ENCODE measurements around the gene LGALS9.

The LGALS9 gene

GRCh38 chr17:27603421-27603770, 27.6 kb upstream of the LGALS9 start:
- no peak for DNase-seq (ENCODE audit: low read depth in 2 of 2)

DNA sequence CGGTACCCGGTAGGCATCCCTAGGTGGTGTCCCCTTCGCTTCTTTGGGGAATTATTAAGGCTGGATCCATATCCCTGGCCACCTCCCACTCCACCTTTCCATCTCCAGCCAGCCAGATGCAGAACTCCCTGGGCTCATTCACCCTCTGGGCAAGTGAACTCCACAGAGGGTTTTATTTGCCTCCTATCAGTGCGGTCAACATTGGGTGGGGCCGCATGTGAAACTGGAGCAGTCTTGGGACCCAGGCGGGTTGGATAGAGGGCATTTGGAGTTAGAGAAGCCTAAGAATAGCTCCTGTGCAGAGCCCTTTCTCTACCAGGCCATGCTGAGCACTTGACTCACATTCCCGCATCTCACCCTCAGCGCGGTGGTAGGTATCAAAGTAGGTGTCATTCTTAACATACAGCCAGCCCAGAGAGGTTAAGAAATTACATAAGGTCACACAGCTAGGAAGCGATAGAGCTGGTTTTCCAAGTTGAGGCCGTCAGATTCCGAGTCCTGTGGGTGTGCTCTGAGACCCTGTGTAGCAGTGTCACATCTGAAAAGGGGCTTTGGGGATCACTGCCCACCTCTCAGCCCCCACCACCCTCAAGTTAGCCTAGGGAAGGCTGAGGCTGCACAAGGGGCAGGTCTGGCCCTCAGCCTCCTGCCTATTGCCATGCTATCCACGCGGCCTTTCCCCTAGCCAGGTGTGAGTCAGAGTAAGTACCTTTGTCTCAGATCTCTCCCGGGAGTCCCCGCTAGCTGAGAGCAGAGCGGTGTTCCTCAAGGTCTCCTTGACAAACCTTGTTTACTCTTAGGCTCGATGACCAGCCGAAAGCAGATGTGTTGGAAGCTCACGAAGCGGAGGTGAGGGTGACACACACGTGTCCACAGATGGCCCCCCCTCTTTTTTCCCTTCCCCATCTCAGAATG, 26.9 kb upstream of the LGALS9 start:
- no peak for DNase-seq (ENCODE audit: low read depth in 2 of 2)

GRCh38 chr17:27605409-27605808, 25.6 kb upstream of the LGALS9 start:
- no peak for DNase-seq (ENCODE audit: low read depth in 2 of 2)

GRCh38 chr17:27607521-27608091, 23.4 kb upstream of the LGALS9 start:
- DNase-seq (ENCODE audit: low read depth in 2 of 2): no peak

DNA sequence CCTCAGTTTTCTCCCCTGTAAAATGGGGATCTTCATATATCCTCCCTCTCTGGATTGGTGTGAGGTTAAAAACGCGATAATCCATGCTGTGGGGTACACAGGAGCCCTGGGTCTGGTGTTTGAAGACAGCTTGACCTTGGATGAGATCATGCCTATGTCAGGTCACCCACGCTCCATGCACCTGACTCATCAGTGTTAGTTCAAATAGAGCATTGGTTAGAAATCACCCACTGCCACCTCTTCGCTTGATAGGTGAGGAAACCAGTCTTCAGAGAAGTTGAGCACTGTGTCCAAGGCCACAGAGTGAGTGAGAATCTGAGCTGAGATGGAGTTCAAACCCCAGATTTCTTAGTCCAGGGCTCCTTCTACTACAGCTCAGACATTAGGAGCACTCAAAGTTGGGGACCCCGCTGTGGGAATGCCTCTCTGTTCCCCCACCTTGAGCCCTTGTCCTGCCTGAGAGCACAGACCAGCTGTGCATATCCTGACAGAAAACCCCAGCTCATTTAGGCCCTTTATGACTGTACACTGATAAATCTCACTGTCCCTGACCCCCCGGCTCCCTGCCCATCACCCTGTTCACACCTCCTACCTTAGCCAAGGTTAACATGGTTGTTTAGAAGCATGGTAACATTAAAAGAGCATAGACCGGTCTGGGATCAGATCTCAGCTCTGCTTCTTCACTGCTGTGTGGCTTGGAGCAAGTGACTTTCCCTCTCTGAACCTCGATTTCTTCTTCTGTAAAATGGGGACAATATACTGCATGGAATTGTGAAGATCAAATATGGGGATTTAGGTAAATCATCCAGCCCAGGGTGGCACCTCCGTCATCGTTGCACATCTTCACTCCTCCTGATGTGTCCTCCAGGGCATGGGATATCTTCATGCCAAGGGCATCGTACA, 22.4 kb upstream of the LGALS9 start:
- DNase-seq (ENCODE audit: low read depth in 2 of 2): no peak

DNA sequence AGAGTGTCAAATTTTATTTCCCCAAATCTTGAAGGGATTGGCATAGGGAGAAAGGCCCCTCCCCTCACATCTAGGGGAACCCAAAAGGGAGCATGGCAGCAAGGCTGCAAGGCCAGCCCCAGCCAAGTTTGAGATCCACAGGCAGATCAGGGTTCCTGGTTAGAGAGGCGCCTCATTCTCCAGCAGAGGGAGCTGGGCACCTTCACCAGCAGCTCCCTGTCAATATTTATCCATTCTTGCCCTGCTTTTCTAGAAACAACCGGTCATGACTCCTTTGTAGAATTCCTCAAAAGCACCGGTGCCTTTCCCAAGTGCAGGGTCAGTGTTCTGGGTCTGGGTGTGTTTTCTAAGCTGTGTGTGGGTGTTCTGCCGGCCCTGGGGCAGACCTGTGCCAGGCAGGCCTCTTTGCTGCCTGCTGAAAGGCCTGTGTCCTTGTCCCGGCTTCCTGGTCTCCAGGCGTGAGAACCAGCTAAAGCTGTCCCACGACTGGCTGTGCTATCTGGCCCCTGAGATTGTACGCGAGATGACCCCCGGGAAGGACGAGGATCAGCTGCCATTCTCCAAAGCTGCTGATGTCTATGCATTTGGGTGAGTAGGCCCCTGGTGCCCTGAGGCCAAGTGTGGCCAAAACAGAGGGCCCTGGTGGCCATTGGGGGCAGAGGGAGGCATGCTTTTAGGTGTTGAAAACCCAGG, 21.2 kb upstream of the LGALS9 start:
- DNase-seq (ENCODE audit: low read depth in 2 of 2): no peak

- no peak for DNase-seq (ENCODE audit: low read depth in 2 of 2)
Observed at GRCh38 chr17:27610304-27610677, 20.7 kb upstream of the LGALS9 start.

GRCh38 chr17:27612160-27612770, 18.7 kb upstream of the LGALS9 start:
- no peak for DNase-seq (ENCODE audit: low read depth in 2 of 2)

DNA sequence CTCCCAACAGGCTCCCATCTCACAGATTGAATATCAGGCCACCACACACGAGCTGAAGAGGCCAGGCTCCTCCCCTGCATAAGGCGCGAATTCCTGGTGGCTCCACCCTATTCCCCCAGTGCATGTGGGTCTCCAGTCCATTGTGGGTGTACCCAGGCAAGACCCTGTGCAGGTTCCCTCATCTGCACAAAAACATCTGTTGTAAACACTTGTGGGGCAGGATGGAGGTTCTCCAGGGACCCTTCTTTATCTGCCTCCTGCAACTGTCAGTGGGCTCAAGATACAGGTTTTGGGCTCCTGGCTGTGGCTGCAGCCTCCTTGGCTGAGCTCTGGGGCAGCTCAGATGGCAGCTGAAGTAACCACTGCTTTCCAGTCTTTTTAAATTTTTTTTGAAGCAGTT, 17.6 kb upstream of the LGALS9 start:
- no peak for DNase-seq (ENCODE audit: low read depth in 2 of 2)

DNA sequence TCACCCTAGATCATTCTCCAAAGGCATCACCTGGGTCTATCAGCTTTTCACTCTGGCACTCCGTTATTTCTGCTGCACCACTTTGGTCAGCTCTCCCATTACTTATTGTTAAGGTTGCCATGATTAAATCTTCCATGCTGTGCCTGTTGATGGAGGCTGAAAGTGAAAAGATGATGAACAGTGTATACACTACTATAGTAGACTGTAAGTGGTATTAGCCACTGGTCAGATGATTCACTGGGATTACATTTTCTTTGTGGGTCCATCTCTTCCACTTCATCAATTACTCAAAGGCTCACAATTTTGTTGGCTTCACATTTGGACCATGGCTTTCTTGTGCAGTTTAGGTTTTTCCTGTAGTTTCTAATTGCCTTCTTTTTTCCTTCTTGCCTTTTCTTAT, 15.9 kb upstream of the LGALS9 start:
- no peak for DNase-seq (ENCODE audit: low read depth in 2 of 2)

DNA sequence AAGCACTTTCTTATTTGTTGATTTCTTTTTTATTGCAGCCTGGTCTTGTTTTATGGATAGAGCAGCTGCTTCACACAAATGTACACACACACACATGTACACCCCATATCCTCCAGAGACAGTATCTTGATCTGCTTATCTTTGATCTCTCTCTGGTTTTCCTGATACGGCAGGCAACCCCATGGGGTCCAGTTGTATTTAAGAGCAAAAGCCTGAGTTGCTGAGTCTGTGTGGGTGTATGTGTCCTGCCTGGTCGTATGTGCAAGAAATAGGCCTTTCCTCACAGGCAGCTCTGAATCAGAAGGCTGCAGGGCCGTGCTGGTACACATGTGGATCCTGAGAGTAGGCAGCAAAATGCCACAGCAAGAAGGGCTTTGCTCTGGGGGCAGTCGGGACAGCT, 14.6 kb upstream of the LGALS9 start:
- DNase-seq (ENCODE audit: low read depth in 2 of 2): no peak

DNA sequence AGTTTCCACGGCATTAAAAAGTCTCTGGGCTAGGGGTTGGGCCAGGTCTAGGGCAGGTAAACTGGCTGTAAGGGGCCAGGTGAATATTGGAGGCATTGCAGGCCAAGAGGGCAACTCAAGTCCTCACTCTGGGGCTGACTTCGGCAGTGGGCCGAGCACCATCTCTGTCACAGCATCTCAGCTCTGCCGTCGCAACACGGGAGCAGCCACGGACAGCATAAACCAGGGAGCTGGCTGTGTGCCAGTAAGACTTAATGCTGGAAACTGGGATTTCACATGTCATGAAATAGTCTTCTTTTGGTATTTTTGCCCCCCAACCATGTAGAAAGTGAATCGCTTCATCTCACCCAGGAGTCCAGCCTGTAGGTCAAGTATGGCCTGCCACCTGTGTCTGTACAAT, 12.6 kb upstream of the LGALS9 start:
- no peak for DNase-seq (ENCODE audit: low read depth in 2 of 2)

DNA sequence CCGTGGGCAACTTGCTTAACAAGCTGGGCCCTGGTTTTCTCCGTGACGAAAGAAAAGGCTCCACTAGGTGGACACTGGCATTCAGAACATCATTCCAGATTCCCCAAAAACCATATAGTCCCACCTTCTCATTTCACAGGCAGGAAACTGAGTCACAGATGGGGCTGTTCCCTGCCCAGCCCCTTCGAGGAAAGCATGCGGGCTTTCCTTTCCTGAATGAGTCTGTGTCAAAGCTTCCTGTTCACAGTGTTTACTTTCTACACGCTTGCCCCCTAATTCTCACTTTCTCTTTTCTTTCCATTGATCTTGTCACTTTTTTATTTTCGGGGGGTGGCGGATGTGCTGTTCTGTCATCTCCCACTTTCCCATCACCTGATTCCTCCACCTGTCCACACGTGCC, 10.3 kb upstream of the LGALS9 start:
- no peak for DNase-seq (ENCODE audit: low read depth in 2 of 2)

- DNase-seq (ENCODE audit: low read depth in 2 of 2): no peak
Observed at GRCh38 chr17:27621536-27621935, 9.5 kb upstream of the LGALS9 start.

DNA sequence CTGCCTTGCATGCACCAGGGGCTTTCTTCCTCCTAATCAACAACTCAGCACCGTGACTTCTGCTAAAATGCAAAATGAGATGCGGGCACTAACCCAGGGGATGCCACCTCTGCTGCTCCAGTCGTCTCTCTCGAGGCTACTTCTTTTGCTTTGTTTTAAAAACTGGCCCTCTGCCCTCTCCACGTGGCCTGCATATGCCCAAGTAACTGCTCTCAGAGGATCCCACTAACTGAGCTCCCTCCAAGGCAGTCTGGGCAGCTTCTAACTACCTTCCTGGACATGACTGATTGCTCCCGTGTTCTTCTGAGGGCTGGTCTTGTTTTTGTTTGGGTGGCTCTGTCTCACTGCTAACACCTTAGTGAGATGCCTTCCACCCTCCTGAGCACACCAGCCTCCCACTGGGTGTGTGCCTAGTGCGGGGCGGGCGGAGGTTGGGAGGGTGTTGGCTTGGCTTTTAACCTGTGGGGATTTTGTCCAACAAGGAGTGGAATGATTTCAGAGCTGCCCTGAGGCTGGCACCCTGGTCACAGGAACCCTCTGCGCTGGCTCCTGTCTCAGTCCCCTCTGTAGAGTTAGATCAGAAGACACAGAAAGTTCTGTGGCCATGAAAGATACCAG, 8.9 kb upstream of the LGALS9 start:
- DNase-seq (ENCODE audit: low read depth in 2 of 2): no peak

- DNase-seq (ENCODE audit: low read depth in 2 of 2): no peak
Observed at GRCh38 chr17:27622986-27623385, 8.0 kb upstream of the LGALS9 start.

GRCh38 chr17:27623614-27624013, 7.4 kb upstream of the LGALS9 start:
- DNase-seq (ENCODE audit: low read depth in 2 of 2): no peak

DNA sequence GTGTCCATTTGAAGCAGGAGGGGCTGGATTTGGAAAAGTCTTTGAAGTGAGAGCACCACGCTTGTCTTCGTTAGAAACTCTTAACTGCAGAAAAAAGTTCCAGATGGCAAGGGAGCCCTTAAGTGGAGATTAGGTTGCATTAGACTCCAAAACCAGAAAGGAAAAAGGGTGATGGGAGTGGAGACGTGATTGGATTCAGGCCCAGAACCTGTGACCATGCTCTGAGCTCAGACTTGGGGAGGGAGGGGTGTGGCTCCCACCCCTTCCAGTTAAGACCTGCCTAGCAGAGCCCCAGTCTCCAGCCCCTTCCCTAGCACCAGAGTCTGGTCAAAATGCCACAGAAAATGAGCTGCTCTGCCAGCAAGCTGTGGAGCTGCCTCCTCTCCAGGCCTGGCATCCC, 6.4 kb upstream of the LGALS9 start:
- DNase-seq (ENCODE audit: low read depth in 2 of 2): no peak

- DNase-seq (ENCODE audit: low read depth in 2 of 2): no peak
Observed at GRCh38 chr17:27625856-27626255, 5.1 kb upstream of the LGALS9 start.

DNA sequence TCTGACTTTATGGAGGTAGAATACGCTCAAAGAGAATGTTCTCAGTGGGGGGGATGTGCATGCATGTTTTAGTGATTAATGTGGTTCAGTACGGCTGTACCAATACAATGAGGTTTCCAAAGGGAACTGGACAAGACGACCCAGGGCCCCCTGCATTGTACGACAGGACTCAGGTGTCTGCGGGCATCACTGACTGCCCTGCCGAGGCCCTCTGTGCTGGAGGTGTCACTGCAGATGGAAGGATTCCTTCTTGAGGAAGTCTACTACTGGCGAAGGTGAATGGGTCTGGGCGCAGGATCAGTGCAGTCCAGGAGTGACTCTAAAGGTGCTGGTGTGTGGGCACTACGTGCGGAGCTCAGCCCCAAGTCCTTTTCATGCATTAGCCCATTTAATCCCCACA, 3.5 kb upstream of the LGALS9 start:
- DNase-seq (ENCODE audit: low read depth in 2 of 2): no peak

DNA sequence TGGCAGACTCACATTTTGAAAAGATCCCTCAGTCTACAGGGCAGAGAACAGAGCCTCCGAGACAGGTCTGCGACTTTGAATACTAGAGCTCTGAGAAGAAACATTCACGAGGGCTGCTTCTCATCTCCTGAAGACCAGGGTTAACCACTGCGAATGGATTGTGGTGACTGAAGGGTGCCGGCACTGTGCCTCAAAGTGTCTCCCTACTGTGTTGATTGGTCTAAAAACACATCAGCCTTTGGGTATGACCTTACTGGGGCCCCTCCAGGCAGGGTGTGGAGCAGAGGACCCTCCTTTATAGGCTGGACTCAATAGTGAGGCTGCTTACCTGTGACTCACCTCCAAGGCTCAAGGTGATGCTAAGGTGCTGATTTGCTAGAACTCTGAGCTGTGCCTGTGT, 2.6 kb upstream of the LGALS9 start:
- no peak for DNase-seq (ENCODE audit: low read depth in 2 of 2)

All from stimulated activated CD4-positive, alpha-beta T cell treated with anti-CD3 and anti-CD28 coated beads, Interleukin-15, amount 100 ng/mL, for 48 hours (primary cell).